Measurements from ENCODE around the gene BMPR1B. TPM values are rescaled to one million over a fixed set of nuclear protein-coding genes. Genes with fewer than 3 reads are reported as not detected.

Gene BMPR1B
- total and polyA plus RNA-seq, 2 of the 8 experiments (the other 6 are each of a cell fraction or from before 2014, with no cell fraction given) = 0.14 to 1.1 TPM

GRCh38 chr4:94959307-94959706, 201.6 kb downstream of the BMPR1B start (continued):
- TF ChIP-seq HDAC6 (IDR thresholded peaks at IDR 0.05; ENCODE audit: low read depth, low read length) (no peak), HDAC2 (IDR thresholded peaks at IDR 0.05; ENCODE audit: borderline replicate concordance in 1 of 2, low read depth in 2 of 2, low read length in 2 of 2) (no peak), SIN3A (conservative IDR thresholded peaks at IDR 0.05 in 1 of 2, IDR thresholded peaks at IDR 0.05 in 1 of 2; ENCODE audit: low read depth in 1 of 2, low read length in 2 of 2) (no peak)

Data from H1 (cell line).